HK-2 (cell line): ENCODE data around the gene SRBD1.

Experiments used
- DNase-seq: peaks from one replicate; pipeline ENCODE4 v3.0.0-alpha.2; 2018; ENCODE audit not compliant: unreplicated experiment

The SRBD1 gene

GRCh38 chr2:45373534-45373933 is 237.5 kb downstream of the SRBD1 start:
- no peak for DNase-seq

DNA sequence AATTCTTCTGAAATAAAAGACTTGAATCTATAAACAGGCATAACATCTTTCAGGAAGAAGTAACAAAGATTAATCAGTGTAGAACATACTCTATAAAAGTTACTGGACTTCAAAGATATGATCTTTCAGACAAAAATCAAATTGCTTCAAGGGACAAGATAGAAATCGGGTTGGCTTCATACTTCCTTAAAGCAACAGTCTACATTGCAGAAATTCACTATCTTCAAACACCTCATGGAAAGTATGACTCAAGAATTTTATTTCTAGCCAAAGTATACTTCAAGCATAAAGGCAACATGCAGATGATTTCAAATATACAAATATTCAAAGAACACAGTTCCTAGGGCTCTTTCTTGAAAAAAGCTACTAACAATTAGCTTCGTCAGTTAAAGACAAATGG is 240.7 kb downstream of the SRBD1 start:
- DNase-seq: no peak

GRCh38 chr2:45368792-45369191 is 242.3 kb downstream of the SRBD1 start:
- no peak for DNase-seq

- no peak for DNase-seq
Measured at GRCh38 chr2:45361666-45362065, 249.4 kb downstream of the SRBD1 start.

- no peak for DNase-seq
Measured at GRCh38 chr2:45354776-45355175, 256.3 kb downstream of the SRBD1 start.

DNA sequence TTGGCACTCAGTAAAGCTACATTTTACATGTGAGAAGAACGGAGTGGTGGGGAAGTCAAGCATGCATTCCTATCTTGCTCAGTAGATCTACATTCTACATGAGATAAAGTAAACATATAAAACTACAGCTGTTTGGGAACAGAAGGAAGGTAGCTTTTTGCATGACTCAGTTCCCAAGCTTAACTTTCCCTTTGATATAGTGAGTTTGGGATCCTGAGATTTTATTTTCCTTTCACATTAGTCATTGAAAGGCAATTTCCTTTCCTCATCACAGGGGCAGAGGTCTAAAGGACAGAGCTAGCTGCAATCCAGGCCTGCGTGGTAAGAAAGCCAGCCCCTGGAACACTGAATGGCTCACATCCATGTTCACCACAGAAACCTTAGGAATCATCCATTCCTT is 257.2 kb downstream of the SRBD1 start:
- no peak for DNase-seq

DNA sequence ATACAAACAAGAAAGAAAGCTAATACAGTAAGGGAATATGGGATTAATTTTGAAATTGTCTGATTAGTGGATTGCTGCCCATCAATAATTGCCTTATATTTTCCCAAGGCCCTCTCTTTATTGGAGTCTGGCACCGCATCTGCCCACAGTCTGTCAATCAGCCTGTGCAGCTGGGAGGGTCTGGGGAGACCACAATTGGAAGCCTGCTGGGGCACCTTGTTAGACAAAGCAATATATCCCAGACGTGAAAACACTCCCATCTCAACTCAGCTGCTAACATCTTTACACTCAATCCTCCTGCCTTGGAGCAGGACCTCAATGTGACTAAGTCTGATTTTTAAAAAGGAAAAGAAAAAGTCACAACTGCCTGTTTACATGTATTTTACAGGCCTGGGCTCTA is 258.6 kb downstream of the SRBD1 start:
- no peak for DNase-seq

GRCh38 chr2:45345331-45346234 is 265.5 kb downstream of the SRBD1 start:
- DNase-seq: no peak

DNA sequence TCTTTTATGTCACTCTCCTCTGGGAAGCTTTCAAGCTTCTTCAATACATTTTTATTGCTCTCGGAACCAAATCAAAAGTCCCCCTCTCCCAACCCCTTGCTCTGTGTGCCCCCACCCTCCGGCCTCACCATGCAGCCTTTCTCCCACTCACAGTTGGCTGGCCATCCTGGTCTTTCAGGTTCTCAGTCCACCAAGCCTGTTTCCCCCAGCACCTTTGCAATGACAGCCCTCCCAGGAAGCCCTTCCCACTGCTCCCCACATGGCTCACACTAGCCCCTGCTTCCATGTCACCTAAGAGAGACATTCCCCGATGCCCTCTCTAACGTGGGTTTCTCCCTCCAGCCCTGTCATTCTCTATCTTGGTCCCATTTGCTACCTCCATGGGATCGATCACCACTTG is 266.6 kb downstream of the SRBD1 start:
- no peak for DNase-seq

- no peak for DNase-seq
Measured at GRCh38 chr2:45344071-45344470, 267.0 kb downstream of the SRBD1 start.

DNA sequence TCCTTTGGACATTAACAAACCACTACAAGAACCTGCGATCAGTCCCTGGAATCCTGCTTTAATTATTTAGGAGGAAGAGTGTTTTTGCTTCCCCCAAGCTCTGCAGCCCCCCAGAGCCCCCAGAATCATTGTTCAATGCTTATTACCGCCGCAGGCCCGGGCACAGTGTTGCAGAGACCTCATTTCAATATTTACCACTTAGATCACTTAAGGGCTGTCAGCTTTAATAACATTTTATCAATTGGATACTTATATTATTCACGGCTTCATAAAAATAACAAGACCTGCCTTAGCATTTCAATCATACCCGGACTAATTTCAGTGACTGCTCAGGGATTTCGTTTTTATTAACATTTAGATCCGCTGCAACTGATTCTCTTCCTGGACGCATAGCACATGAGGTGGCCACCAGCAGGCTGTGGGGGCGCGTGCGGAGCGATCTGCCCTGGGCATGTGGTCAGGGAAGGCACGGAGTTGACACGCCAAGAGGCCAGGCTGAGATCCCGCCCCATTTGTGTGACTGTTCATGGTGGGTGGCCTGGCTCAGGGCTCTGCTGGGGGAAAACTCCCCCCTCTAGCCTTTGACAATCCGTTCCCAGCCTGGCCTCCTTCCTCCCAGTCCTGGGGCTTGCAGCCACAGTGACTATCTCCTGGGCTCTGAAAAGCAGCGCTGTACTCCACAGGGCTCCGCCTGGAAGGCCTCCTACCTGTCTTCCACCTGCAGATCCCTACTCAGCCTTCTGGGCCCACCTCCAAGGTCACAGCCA is 267.6 kb downstream of the SRBD1 start:
- DNase-seq: no peak

DNA sequence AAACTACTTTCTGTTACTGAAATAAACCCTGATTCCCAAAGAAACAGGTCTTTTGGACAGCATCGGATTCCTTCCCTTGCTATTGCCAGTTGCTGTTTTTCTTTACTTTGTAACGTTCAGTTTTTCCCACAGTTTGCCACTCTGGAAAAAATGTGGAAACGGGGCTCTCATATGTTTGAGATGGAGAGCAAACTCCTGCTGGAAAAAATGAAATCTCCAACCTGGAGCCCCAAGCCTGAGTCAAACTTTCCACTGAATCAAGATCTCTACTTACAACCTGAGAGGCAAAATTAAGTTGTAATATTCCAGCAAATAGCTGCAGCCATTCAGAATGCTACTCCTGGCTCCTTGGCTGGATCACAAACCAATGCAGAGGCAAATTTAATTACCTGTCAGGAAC is 270.7 kb downstream of the SRBD1 start:
- DNase-seq: no peak

DNA sequence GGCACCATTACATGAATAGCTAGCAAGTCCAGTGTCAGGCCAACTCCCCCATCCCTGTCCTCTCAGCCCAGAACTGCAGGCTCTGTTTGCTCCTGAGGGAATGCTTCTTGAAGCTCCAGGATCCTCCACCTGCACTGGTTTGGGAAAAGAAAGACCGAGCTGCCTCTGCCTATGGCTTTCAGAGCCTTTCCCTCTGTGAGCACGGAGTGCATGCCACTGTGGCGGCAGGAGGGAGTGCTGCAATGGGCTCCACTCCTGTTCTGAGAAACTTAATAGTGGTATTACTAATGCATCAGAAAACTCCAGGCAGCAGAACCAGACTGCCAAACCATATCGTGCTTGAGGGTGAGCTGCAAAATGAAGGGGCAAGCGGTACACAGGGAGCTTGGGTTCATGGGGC is 271.8 kb downstream of the SRBD1 start:
- DNase-seq: no peak
